ENCODE results near the gene WSCD1. TPM values are rescaled to one million over a fixed set of nuclear protein-coding genes. Genes with fewer than 3 reads are reported as not detected.

WSCD1 gene
- polyA plus RNA-seq, 1 donor from 2014 or later = 9.5 TPM

DNA sequence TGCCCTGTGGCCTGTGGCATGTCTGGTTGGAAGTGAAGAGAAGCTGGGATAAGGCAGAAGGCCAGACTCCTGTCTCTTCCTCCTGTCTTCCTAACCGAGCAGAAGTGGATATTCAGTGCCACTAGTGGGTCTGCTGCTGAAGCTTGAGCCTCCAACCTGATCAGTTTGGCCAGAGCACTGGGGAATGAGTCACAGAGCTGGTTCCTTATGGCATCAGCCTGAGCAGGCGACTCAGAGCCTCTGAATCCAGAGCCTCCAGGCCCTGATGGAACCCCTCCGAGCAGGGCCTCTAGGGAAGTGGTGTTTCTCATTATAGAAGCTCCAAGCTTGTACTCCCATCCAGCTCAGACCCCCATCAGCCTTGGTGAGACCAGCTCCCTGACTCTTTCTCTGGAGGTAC lies 2.0 kb downstream of the WSCD1 start:
- Histone ChIP-seq H2AFZ (ENCODE audit: low read depth, low read length) (no peak overlapping the region), H3K9me2 (ENCODE audit: insufficient read depth, low read length) (no peaks in the 10 kb centered on the region), H3F3A (ENCODE audit: insufficient read depth, low read length, poor library complexity, severe bottlenecking) (no peaks in the 10 kb centered on the region), H3K27ac (ENCODE audit: low read length) (no peak overlapping the region), H3K9me3 (ENCODE audit: low read length) (no peaks in the 10 kb centered on the region), H3K4me3 (ENCODE audit: low read length) (peak overlapping the region; percentile 79), H3K27me3 (ENCODE audit: insufficient read depth, low read depth, low read length) (no peaks in the 10 kb centered on the region), H3K9ac (ENCODE audit: low read length) (no peak overlapping the region), H3K79me2 (replicated peaks; ENCODE audit: insufficient read depth, low read length) (peaks cover 11% of the 10 kb centered on the region), H3K4me2 (ENCODE audit: low read length) (no peak overlapping the region), H3K36me3 (ENCODE audit: insufficient read depth, low read length) (no peaks in the 10 kb centered on the region), H4K20me1 (ENCODE audit: insufficient read depth) (no peaks in the 10 kb centered on the region)
- TF ChIP-seq POLR2AphosphoS5 (IDR thresholded peaks at IDR 0.05) (no peak), MXI1 (conservative IDR thresholded peaks at IDR 0.05; ENCODE audit: poor library complexity, severe bottlenecking) (no peak), TAF1 (IDR thresholded peaks at IDR 0.05; ENCODE audit: low read depth) (no peak), SMC3 (conservative IDR thresholded peaks at IDR 0.05; ENCODE audit: poor library complexity) (no peak), EZH2 (IDR thresholded peaks at IDR 0.05; ENCODE audit: borderline replicate concordance, insufficient read depth, low read length, poor library complexity, severe bottlenecking) (no peak), RAD21 (conservative IDR thresholded peaks at IDR 0.05) (no peak), EP300 (conservative IDR thresholded peaks at IDR 0.05; ENCODE audit: poor library complexity, severe bottlenecking) (no peak)
- TF ChIP-seq, protein P1, sequence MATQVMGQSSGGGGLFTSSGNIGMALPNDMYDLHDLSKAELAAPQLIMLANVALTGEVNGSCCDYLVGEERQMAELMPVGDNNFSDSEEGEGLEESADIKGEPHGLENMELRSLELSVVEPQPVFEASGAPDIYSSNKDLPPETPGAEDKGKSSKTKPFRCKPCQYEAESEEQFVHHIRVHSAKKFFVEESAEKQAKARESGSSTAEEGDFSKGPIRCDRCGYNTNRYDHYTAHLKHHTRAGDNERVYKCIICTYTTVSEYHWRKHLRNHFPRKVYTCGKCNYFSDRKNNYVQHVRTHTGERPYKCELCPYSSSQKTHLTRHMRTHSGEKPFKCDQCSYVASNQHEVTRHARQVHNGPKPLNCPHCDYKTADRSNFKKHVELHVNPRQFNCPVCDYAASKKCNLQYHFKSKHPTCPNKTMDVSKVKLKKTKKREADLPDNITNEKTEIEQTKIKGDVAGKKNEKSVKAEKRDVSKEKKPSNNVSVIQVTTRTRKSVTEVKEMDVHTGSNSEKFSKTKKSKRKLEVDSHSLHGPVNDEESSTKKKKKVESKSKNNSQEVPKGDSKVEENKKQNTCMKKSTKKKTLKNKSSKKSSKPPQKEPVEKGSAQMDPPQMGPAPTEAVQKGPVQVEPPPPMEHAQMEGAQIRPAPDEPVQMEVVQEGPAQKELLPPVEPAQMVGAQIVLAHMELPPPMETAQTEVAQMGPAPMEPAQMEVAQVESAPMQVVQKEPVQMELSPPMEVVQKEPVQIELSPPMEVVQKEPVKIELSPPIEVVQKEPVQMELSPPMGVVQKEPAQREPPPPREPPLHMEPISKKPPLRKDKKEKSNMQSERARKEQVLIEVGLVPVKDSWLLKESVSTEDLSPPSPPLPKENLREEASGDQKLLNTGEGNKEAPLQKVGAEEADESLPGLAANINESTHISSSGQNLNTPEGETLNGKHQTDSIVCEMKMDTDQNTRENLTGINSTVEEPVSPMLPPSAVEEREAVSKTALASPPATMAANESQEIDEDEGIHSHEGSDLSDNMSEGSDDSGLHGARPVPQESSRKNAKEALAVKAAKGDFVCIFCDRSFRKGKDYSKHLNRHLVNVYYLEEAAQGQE (IDR thresholded peaks at IDR 0.05; ENCODE audit: borderline replicate concordance) = no peak
- TF ChIP-seq, protein P2, sequence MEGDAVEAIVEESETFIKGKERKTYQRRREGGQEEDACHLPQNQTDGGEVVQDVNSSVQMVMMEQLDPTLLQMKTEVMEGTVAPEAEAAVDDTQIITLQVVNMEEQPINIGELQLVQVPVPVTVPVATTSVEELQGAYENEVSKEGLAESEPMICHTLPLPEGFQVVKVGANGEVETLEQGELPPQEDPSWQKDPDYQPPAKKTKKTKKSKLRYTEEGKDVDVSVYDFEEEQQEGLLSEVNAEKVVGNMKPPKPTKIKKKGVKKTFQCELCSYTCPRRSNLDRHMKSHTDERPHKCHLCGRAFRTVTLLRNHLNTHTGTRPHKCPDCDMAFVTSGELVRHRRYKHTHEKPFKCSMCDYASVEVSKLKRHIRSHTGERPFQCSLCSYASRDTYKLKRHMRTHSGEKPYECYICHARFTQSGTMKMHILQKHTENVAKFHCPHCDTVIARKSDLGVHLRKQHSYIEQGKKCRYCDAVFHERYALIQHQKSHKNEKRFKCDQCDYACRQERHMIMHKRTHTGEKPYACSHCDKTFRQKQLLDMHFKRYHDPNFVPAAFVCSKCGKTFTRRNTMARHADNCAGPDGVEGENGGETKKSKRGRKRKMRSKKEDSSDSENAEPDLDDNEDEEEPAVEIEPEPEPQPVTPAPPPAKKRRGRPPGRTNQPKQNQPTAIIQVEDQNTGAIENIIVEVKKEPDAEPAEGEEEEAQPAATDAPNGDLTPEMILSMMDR (IDR thresholded peaks at IDR 0.05; ENCODE audit: poor library complexity, severe bottlenecking) = no peak

DNA sequence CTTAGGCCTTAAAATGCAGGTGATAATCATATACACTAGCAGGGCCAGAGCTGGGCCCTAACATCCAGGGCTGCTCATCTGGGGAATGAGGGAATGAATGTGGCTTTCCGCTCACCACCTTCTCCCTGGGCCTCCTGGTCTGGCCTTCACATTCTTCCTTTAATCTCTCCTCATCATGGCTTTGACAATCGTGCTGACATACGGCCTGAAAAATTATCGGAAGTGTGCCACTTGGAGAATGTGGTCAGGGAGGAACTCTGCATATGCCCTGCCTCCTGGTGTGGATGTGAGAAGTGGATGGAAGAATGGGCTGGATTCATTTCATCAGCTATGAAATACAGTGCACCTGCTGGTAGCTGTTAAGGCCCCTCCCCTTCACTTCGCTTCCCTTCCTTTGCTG lies 2.4 kb downstream of the WSCD1 start:
- H3K4me2 ChIP-seq (ENCODE audit: low read length) = no peak overlapping the region
- TF ChIP-seq TAF1 (IDR thresholded peaks at IDR 0.05; ENCODE audit: low read depth) (no peak), EZH2 (IDR thresholded peaks at IDR 0.05; ENCODE audit: borderline replicate concordance, insufficient read depth, low read length, poor library complexity, severe bottlenecking) (no peak), RAD21 (conservative IDR thresholded peaks at IDR 0.05) (no peak), MXI1 (conservative IDR thresholded peaks at IDR 0.05; ENCODE audit: poor library complexity, severe bottlenecking) (no peak), EP300 (conservative IDR thresholded peaks at IDR 0.05; ENCODE audit: poor library complexity, severe bottlenecking) (no peak)
- TF ChIP-seq, protein P2 (IDR thresholded peaks at IDR 0.05; ENCODE audit: poor library complexity, severe bottlenecking) = no peak
- no peaks in the 10 kb centered on the region for H3K27me3 ChIP-seq (ENCODE audit: insufficient read depth, low read depth, low read length)
- no peaks in the 10 kb centered on the region for H3F3A ChIP-seq (ENCODE audit: insufficient read depth, low read length, poor library complexity, severe bottlenecking)
- H3K36me3 ChIP-seq (ENCODE audit: insufficient read depth, low read length) = no peaks in the 10 kb centered on the region
- H3K79me2 ChIP-seq (replicated peaks; ENCODE audit: insufficient read depth, low read length) = peaks cover 11% of the 10 kb centered on the region
- H2AFZ ChIP-seq (ENCODE audit: low read depth, low read length) = no peak overlapping the region
- no peak overlapping the region for H3K4me3 ChIP-seq (ENCODE audit: low read length)
- no peaks in the 10 kb centered on the region for H3K9me2 ChIP-seq (ENCODE audit: insufficient read depth, low read length)
- H3K9ac ChIP-seq (ENCODE audit: low read length) = no peak overlapping the region
- H4K20me1 ChIP-seq (ENCODE audit: insufficient read depth) = no peaks in the 10 kb centered on the region
- no peak overlapping the region for H3K27ac ChIP-seq (ENCODE audit: low read length)
- H3K9me3 ChIP-seq (ENCODE audit: low read length) = no peaks in the 10 kb centered on the region

All from neural cell (in vitro differentiated cells).